ENCODE data around the gene SSTR3. TPM values are rescaled to one million over a fixed set of nuclear protein-coding genes. Genes with fewer than 3 reads are reported as not detected.

SSTR3 gene
- total and polyA plus RNA-seq, 9 of the 15 experiments (the other 6 are each of a cell fraction or from before 2014, with no cell fraction given) = 0.03 TPM; not detected in 8

DNA sequence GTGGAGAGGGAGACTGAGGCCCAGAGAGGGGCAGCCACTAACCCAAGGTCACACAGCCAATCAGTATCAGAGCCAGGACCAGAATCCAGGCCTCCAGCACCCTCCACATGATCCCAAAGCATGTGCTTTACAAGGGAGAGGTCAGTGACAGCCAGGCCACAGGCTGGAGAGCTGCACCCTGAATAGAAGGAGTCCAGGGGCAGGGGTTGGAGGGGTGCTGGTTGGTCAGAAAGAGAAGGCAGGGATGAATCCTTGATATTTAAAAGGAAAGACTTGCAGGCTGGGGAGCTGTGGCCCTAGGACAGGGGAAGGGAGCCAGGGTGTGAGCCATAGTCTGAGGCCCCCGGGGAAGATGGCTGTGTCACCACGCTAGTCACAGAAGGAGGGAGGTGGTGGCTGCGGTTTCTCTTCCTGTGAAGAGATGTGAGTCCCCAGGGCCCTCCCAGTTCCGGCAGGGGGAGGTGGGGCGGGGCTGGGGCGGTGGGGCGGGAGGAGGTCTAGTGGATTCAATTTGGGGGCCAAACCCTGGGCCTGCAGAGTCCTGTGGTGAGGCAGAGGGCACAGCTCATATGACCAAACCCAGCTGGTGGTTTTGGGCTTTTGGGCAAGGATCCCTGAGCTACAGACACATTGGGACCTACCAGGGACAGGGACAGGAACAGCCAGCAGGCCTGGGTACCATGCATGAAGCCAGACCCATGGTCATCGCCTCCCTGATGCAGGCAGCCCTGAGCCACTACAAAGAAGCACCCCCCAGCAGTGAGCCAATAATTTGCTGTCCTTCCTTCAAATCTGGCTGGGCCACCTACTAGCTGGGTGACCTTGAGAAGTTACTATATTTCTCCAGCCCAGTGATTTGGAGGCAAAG, 17.8 kb upstream of the SSTR3 start (continued):
- TF ChIP-seq ZNF24 (IDR thresholded peaks at IDR 0.05) = no peak
- TF ChIP-seq HIVEP1 (CRISPR knock-in tag; IDR thresholded peaks at IDR 0.05) = no peak
- TF ChIP-seq ARID1B (IDR thresholded peaks at IDR 0.05) = 0 out of 2 replicates have a peak, but pooled peaks have one; percentile 15
- no peak for TF ChIP-seq ZNF134 (CRISPR knock-in tag; conservative IDR thresholded peaks at IDR 0.05)
- no peak for TF ChIP-seq JUN (IDR thresholded peaks at IDR 0.05; ENCODE audit: borderline replicate concordance, low read depth, low read length)
- TF ChIP-seq JUN (CRISPR knock-in tag; IDR thresholded peaks at IDR 0.05; ENCODE audit: borderline replicate concordance) = no peak
- TF ChIP-seq ZFP30 (CRISPR knock-in tag; IDR thresholded peaks at IDR 0.05; ENCODE audit: borderline replicate concordance) = no peak
- no peak for TF ChIP-seq ELF2 (CRISPR knock-in tag; IDR thresholded peaks at IDR 0.05)
- TF ChIP-seq SMAD1 (IDR thresholded peaks at IDR 0.05; ENCODE audit: low read depth, low read length, partially characterized antibody) = no peak
- TF ChIP-seq, protein P1, sequence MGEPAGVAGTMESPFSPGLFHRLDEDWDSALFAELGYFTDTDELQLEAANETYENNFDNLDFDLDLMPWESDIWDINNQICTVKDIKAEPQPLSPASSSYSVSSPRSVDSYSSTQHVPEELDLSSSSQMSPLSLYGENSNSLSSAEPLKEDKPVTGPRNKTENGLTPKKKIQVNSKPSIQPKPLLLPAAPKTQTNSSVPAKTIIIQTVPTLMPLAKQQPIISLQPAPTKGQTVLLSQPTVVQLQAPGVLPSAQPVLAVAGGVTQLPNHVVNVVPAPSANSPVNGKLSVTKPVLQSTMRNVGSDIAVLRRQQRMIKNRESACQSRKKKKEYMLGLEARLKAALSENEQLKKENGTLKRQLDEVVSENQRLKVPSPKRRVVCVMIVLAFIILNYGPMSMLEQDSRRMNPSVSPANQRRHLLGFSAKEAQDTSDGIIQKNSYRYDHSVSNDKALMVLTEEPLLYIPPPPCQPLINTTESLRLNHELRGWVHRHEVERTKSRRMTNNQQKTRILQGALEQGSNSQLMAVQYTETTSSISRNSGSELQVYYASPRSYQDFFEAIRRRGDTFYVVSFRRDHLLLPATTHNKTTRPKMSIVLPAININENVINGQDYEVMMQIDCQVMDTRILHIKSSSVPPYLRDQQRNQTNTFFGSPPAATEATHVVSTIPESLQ (CRISPR knock-in tag; IDR thresholded peaks at IDR 0.05) = no peak
- no peak for TF ChIP-seq TCFL5 (CRISPR knock-in tag; conservative IDR thresholded peaks at IDR 0.05)
- TF ChIP-seq, protein P2, sequence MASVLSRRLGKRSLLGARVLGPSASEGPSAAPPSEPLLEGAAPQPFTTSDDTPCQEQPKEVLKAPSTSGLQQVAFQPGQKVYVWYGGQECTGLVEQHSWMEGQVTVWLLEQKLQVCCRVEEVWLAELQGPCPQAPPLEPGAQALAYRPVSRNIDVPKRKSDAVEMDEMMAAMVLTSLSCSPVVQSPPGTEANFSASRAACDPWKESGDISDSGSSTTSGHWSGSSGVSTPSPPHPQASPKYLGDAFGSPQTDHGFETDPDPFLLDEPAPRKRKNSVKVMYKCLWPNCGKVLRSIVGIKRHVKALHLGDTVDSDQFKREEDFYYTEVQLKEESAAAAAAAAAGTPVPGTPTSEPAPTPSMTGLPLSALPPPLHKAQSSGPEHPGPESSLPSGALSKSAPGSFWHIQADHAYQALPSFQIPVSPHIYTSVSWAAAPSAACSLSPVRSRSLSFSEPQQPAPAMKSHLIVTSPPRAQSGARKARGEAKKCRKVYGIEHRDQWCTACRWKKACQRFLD (CRISPR knock-in tag; IDR thresholded peaks at IDR 0.05) = peak; percentile 64; the same call in 1 of the 2 replicates
- no peak for TF ChIP-seq REST (IDR thresholded peaks at IDR 0.05; ENCODE audit: borderline replicate concordance)
- no peak for TF ChIP-seq REST (CRISPR knock-in tag; IDR thresholded peaks at IDR 0.05; ENCODE audit: low read depth)
- peak; percentile 85 for TF ChIP-seq VEZF1 (CRISPR knock-in tag; IDR thresholded peaks at IDR 0.05)

Data from K562 (cell line).